ENCODE measurements around the gene CASP2. TPM values are rescaled to one million over a fixed set of nuclear protein-coding genes. Genes with fewer than 3 reads are reported as not detected.
"Not testable (repeated sequence)": the region's sequence is repeated elsewhere in the genome, so short reads cannot be mapped to it uniquely, and the experiment has no call there.

The CASP2 gene
- total RNA-seq, 1 experiment from 2014 or later = 4.7 TPM

GRCh38 chr7:143258831-143259230 is 29.3 kb upstream of the CASP2 start:
- Histone ChIP-seq H3K27me3 (no peaks in the 10 kb centered on the region), H3K36me3 (no peaks in the 10 kb centered on the region), H3K9me3 (no peaks in the 10 kb centered on the region), H3K4me3 (no peak overlapping the region)
- no peak for DNase-seq

GRCh38 chr7:143259765-143260164 is 28.4 kb upstream of the CASP2 start:
- Histone ChIP-seq H3K9me3 (no peaks in the 10 kb centered on the region), H3K27me3 (no peaks in the 10 kb centered on the region), H3K4me3 (no peak overlapping the region), H3K36me3 (no peaks in the 10 kb centered on the region)
- no peak for DNase-seq

- Histone ChIP-seq H3K36me3 (no peaks in the 10 kb centered on the region), H3K4me3 (no peak overlapping the region), H3K9me3 (no peaks in the 10 kb centered on the region), H3K27me3 (no peaks in the 10 kb centered on the region)
- DNase-seq = no peak
Observed at GRCh38 chr7:143261901-143262300, 26.2 kb upstream of the CASP2 start.

- Histone ChIP-seq H3K4me3 (peak within 1 kb of the TSS; percentile 79), H3K27me3 (no peaks in the 10 kb centered on the region), H3K9me3 (no peaks in the 10 kb centered on the region), H3K36me3 (no peaks in the 10 kb centered on the region)
- peak; percentile 75 for DNase-seq
Observed at GRCh38 chr7:143263266-143264195, 24.6 kb upstream of the CASP2 start, which contains the start of gene GSTK1. Gene GSTK1, plus strand, starts transcription at chr7:143263441. Its CDS starts 73 bp downstream, at chr7:143263514.

DNA sequence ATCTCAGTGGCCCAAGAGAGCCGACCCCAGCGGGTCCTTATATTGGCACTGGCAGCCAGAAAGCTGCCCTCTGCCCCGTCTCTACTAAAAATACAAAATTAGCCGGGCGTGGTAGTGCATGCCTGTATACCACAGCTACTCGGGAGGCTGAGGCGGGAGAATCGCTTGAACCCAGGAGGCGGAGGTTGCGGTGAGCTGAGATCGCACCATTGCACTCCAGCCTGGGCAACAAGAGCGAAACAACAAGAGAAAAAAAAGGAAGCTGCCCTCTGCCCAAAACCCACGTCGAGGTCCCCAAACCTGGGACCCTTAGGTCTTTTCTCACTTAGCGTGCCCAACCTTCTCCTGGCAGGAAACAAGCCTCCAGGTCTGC is 24.0 kb upstream of the CASP2 start:
- not testable (repeated sequence) for H3K9me3 ChIP-seq, H3K27me3 ChIP-seq, H3K36me3 ChIP-seq, DNase-seq
- H3K4me3 ChIP-seq = peak overlapping the region; percentile 79

DNA sequence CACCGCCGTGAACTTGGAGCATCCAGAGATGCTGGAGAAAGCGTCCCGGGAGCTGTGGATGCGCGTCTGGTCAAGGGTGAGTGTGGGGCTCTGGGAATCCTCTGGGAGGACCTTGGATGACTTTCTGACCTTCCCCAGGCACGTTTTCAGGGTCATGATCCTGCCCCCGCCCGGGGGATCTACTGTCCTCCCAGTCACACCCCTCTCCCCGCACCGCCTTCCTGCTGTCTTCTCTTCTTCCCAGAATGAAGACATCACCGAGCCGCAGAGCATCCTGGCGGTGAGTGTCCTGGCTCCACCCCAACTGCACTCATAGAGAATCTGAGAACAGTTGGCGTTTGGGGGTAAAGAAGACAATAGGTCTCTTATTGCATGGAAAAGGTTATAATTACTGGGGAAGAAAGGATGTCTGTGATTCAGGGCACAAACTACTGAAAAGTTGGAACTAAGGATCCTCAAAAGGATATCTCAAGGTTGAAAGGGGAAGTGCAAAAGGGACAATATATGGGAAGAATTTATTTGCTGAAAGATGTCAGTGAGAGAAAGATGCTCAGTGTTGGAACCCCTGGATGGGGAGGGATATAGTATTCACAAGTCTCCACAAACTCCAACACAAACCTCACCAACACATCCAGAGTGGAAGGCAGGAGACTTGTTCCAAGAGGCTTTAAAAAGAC is 23.0 kb upstream of the CASP2 start:
- no peaks in the 10 kb centered on the region for H3K27me3 ChIP-seq
- DNase-seq = no peak
- H3K36me3 ChIP-seq = no peaks in the 10 kb centered on the region
- H3K9me3 ChIP-seq = no peaks in the 10 kb centered on the region
- H3K4me3 ChIP-seq = no peak overlapping the region

GRCh38 chr7:143269251-143269650 is 18.9 kb upstream of the CASP2 start:
- no peak overlapping the region for H3K4me3 ChIP-seq
- no peaks in the 10 kb centered on the region for H3K9me3 ChIP-seq
- no peaks in the 10 kb centered on the region for H3K27me3 ChIP-seq
- no peaks in the 10 kb centered on the region for H3K36me3 ChIP-seq
- DNase-seq = no peak

- no peaks in the 10 kb centered on the region for H3K27me3 ChIP-seq
- no peak overlapping the region for H3K4me3 ChIP-seq
Observed at GRCh38 chr7:143271240-143271639, 16.9 kb upstream of the CASP2 start.

GRCh38 chr7:143272871-143273270 is 15.3 kb upstream of the CASP2 start:
- no peak overlapping the region for H3K4me3 ChIP-seq
- DNase-seq = no peak
- no peaks in the 10 kb centered on the region for H3K27me3 ChIP-seq
- H3K36me3 ChIP-seq = no peaks in the 10 kb centered on the region
- no peaks in the 10 kb centered on the region for H3K9me3 ChIP-seq

More at GRCh38 chr7:143271240-143271639, 16.9 kb upstream of the CASP2 start:
- H3K36me3 ChIP-seq = no peaks in the 10 kb centered on the region
- DNase-seq = no peak
- H3K9me3 ChIP-seq = no peaks in the 10 kb centered on the region

- no peak overlapping the region for H3K4me3 ChIP-seq
- DNase-seq = no peak
- H3K9me3 ChIP-seq = no peaks in the 10 kb centered on the region
- no peaks in the 10 kb centered on the region for H3K27me3 ChIP-seq
- no peaks in the 10 kb centered on the region for H3K36me3 ChIP-seq
Observed at GRCh38 chr7:143279186-143280098, 8.7 kb upstream of the CASP2 start.

DNA sequence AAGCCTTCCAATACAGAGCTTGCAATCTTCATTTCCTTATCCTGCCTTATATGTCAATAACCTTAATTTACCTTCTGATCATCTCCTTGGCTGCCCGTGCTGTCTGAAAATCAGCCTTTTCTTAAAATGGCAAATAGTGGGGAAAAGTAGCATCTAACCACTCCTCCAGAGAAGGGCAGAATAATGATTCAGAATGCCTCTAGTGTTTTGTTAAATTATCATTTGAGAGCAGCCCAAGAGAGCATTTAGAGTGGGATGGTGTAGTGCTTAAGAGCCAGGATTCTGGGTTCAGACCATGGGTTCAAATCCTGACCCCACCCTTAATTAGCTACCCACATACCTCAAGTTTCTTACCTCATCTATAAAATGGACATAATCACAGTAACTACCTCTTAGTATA is 8.0 kb upstream of the CASP2 start:
- no peak for DNase-seq
- H3K4me3 ChIP-seq = no peak overlapping the region
- H3K27me3 ChIP-seq = no peaks in the 10 kb centered on the region
- H3K9me3 ChIP-seq = no peaks in the 10 kb centered on the region
- no peaks in the 10 kb centered on the region for H3K36me3 ChIP-seq

- no peaks in the 10 kb centered on the region for H3K36me3 ChIP-seq
- no peaks in the 10 kb centered on the region for H3K27me3 ChIP-seq
- no peaks in the 10 kb centered on the region for H3K9me3 ChIP-seq
- DNase-seq = no peak
- H3K4me3 ChIP-seq = no peak overlapping the region
Observed at GRCh38 chr7:143280566-143280965, 7.6 kb upstream of the CASP2 start.

DNA sequence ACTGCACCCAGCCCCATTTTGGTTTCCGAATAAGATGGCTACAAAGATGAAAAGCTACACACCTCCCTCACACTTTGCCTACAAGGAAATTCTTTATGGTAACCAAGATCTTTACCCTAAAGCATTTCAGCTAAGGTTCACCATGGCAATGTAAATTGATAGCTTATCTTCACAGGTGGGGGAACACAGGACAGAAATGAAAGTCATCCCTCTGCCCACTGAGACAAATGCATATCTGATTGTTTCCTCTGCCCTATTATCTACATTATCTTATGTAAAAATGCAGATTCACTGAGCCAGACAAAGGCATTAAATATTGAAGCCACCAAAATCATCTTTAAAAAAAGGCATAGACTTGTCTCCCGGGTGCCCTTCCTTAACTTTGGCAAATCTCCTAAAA is 6.6 kb upstream of the CASP2 start:
- no peak overlapping the region for H3K4me3 ChIP-seq
- H3K27me3 ChIP-seq = no peaks in the 10 kb centered on the region
- H3K36me3 ChIP-seq = no peaks in the 10 kb centered on the region
- no peaks in the 10 kb centered on the region for H3K9me3 ChIP-seq
- no peak for DNase-seq

GRCh38 chr7:143282124-143282523 is 6.0 kb upstream of the CASP2 start:
- Histone ChIP-seq H3K4me3 (no peak overlapping the region), H3K27me3 (no peaks in the 10 kb centered on the region)
- no peak for DNase-seq

DNA sequence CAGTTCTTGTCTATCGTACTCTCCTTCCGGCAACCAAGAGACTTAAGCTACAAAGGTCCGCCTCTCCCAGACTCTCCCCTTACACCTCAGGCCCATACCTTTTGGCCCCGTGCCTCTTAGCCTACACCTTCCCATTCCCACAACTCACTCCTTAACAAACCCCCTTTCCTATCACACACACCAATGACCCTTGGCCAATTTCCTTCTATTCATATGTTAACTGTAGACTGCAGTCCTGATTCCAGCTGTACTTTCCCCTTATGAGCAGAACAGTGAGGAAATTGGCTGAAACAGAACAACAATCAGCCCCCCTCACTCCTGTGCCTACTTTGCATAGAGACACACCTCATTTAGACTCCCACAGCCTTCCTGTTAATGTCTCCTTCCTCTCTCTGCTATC is 4.8 kb upstream of the CASP2 start:
- H3K27me3 ChIP-seq = no peaks in the 10 kb centered on the region
- DNase-seq = no peak
- H3K4me3 ChIP-seq = no peak overlapping the region
- H3K36me3 ChIP-seq = no peaks in the 10 kb centered on the region; the same call in 1 of the 2 replicates
- peaks cover 5% of the 10 kb centered on the region; the same call in 1 of the 2 replicates for H3K9me3 ChIP-seq

More at GRCh38 chr7:143282124-143282523, 6.0 kb upstream of the CASP2 start:
- Histone ChIP-seq H3K9me3 (no peaks in the 10 kb centered on the region), H3K36me3 (no peaks in the 10 kb centered on the region)

- no peaks in the 10 kb centered on the region for H3K27me3 ChIP-seq
- peaks cover 5% of the 10 kb centered on the region; the same call in 1 of the 2 replicates for H3K9me3 ChIP-seq
- no peak within 1 kb of the TSS for H3K4me3 ChIP-seq
- DNase-seq = no peak
- no peaks in the 10 kb centered on the region; the same call in 1 of the 2 replicates for H3K36me3 ChIP-seq
Observed at GRCh38 chr7:143284591-143285469, 3.3 kb upstream of the CASP2 start, which contains the start of gene TMEM139. Gene TMEM139, plus strand, starts transcription at chr7:143284958. Its CDS starts 1,000 bp downstream, at chr7:143285958.

All from MG63 (cell line).